Esophagus muscularis mucosa (tissue), 4 donors: ENCODE data around the gene ARHGAP9.

Experiments used
- CTCF ChIP-seq, 3 experiments: fragments of 200-600 bp in 2 of 3; fragments of 450-650 bp in 1 of 3; sonication (generic) in 2 of 3; IDR thresholded peaks; one replicate each; pipeline ENCODE4 v1.5.1; 2017 to 2019; ENCODE audit warnings: antibody characterized with exemption in 3 of 3, mild to moderate bottlenecking in 2 of 3, moderate library complexity in 1 of 3
- EP300 ChIP-seq: sonication (generic); formaldehyde crosslinking; IDR thresholded peaks from one replicate; pipeline ENCODE4 v1.6.1; 2017; ENCODE audit warnings: antibody characterized with exemption
- POLR2A ChIP-seq: fragments of 450-650 bp; IDR thresholded peaks from one replicate; pipeline ENCODE4 v1.6.1; 2017; ENCODE audit warnings: antibody characterized with exemption, moderate library complexity, mild to moderate bottlenecking, low read depth
- POLR2AphosphoS5 ChIP-seq, 2 donors: sonication (generic); formaldehyde crosslinking; IDR thresholded peaks; one replicate each; pipeline ENCODE4 v1.6.1; 2017; ENCODE audit warnings: antibody characterized with exemption in 2 of 2

- TF ChIP-seq CTCF (IDR thresholded peaks at IDR 0.05), result no peak
- no peak for TF ChIP-seq EP300
- no peak for TF ChIP-seq POLR2A
- peak in 1 of 2 donors; percentile 34 for TF ChIP-seq POLR2AphosphoS5 (IDR thresholded peaks at IDR 0.05)
These were observed 37.5 kb upstream of the ARHGAP9 start for GRCh38 chr12:57517187-57517586.
